Brain microvascular endothelial cell (primary cell): ENCODE data around the gene IFNLR1.

Experiments used
- DNase-seq: peaks from one replicate; pipeline ENCODE4 v3.0.0-alpha.2; 2020
- H3K27ac ChIP-seq: fragments of 250-450 bp; sonication (Bioruptor Pico); 2 replicates; pipeline ENCODE4 v1.5.1; 2020; ENCODE audit warnings: mild to moderate bottlenecking, moderate library complexity
- H3K27me3 ChIP-seq: fragments of 250-450 bp; sonication (Bioruptor Pico); replicated peaks from 2 replicates; pipeline ENCODE4 v1.5.1; 2020; ENCODE audit warnings: mild to moderate bottlenecking
- H3K36me3 ChIP-seq: fragments of 250-450 bp; sonication (Bioruptor Pico); replicated peaks from 2 replicates; pipeline ENCODE4 v1.5.1; 2020; ENCODE audit warnings: mild to moderate bottlenecking
- H3K4me3 ChIP-seq: 2 replicates; pipeline ENCODE4 v1.5.1; 2011; ENCODE audit warnings: low read depth, mild to moderate bottlenecking, control low read depth, low read length, moderate library complexity
- CTCF ChIP-seq: IDR thresholded peaks from 2 replicates; pipeline ENCODE4 v1.5.1; 2011; ENCODE audit warnings: low read depth, mild to moderate bottlenecking, moderate library complexity, low read length, control low read depth, inconsistent platforms; ENCODE audit errors: missing control alignments
- in situ Hi-C: cut with HindIII; loops from 2 replicates; pipeline ENCODE4 v1.10.0; 2017; ENCODE audit warnings: low sequenced_read_pairs, low pct_ligation_motif_present

Gene IFNLR1

GRCh38 chr1:24195874-24196273 lies 8.8 kb upstream of the IFNLR1 start:
- H3K4me3 ChIP-seq, result no peak overlapping the region
- TF ChIP-seq CTCF, result no peak
- no peak overlapping the region for H3K27ac ChIP-seq
- H3K36me3 ChIP-seq, result no peaks in the 10 kb centered on the region
- H3K27me3 ChIP-seq, result no peaks in the 10 kb centered on the region
- DNase-seq, result no peak
- in situ Hi-C loops, result loop anchor here (10.0 kb wide), 1 partner anchor 199 kb away; no protein-coding TSS in a partner anchor

DNA sequence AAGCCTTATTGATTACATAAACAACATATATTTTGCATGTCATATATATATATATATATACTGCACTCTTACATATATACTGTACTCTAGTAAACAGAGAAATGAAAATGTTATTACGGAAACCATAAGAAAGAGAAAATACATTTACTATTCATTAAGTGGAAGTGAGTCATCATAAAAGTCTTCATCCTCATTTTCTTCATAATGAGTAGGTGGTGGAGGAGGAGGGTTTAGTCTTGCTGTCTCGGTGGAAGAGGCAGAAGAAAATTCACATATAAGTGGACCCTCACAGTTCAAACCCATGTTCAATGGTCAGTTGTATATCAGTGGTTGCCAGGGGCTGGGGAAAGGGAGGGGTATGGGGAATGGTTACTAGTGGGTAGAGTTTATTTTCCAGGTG lies 8.0 kb upstream of the IFNLR1 start:
- no peak overlapping the region for H3K27ac ChIP-seq
- in situ Hi-C loops, result loop anchor here (10.0 kb wide), 1 partner anchor 200 kb away; no protein-coding TSS in a partner anchor
- H3K36me3 ChIP-seq, result no peaks in the 10 kb centered on the region
- no peak for DNase-seq
- no peak overlapping the region for H3K4me3 ChIP-seq
- no peak for TF ChIP-seq CTCF
- no peaks in the 10 kb centered on the region for H3K27me3 ChIP-seq

DNA sequence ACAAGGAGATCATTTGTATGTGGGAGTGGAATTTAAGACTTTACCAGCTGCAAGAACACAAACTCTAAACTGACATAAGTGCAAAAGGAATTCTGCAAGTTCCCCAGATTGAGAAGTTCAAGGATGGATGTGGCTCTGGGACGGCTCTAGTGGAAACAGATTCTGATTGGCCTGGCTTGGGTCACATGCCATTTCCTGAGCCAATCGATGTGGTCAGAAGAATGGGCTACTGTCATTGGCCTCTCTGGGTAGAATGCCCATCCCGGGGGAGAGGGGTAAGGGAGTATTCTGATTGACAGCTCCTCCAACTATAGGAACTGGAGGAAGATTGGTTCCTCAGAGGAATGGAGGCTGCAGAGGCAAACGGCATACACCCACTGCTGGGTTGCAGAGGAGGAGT lies 6.0 kb upstream of the IFNLR1 start:
- H3K4me3 ChIP-seq, result no peak overlapping the region
- no peak for TF ChIP-seq CTCF
- in situ Hi-C loops, result loop anchor here (10.0 kb wide), 1 partner anchor 202 kb away; no protein-coding TSS in a partner anchor
- no peaks in the 10 kb centered on the region for H3K36me3 ChIP-seq
- DNase-seq, result no peak
- H3K27ac ChIP-seq, result no peak overlapping the region
- H3K27me3 ChIP-seq, result no peaks in the 10 kb centered on the region

GRCh38 chr1:24191860-24192259 lies 4.8 kb upstream of the IFNLR1 start:
- H3K4me3 ChIP-seq, result no peak overlapping the region
- no peaks in the 10 kb centered on the region for H3K36me3 ChIP-seq
- peaks cover 6% of the 10 kb centered on the region for H3K27me3 ChIP-seq
- in situ Hi-C loops, result loop anchor here (10.0 kb wide), 1 partner anchor 203 kb away; no protein-coding TSS in a partner anchor
- H3K27ac ChIP-seq, result no peak overlapping the region
- peak; percentile 47 for DNase-seq
- TF ChIP-seq CTCF, result no peak

DNA sequence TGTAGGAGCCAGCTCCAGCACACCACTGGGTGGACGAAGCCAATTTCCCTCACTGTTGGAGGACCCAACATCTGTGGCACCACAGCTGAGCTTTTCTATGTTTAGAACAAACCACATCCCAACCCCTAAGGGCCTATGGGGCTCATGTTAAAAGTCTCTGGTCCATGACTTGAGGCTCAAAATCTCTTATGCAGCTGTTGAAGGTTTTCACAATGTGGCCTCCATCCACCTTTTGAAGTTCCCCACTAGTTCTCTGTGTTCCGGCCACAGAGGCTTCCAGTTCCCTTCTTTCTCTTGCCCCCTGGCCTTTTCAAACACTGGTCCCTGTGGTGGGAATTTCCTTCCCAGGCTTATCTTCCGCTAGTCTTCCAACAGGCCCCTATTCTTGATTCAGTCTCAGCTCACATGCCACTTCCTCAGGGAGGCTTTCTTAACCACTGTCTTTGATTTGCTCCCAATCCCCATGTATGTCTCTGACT lies 3.9 kb upstream of the IFNLR1 start:
- DNase-seq, result no peak

More for the DNA sequence above, 3.9 kb upstream of the IFNLR1 start:
- no peak overlapping the region for H3K4me3 ChIP-seq
- in situ Hi-C loops, result loop anchor here (10.0 kb wide), 1 partner anchor 204 kb away; no protein-coding TSS in a partner anchor
- H3K36me3 ChIP-seq, result no peaks in the 10 kb centered on the region
- peaks cover 11% of the 10 kb centered on the region for H3K27me3 ChIP-seq
- TF ChIP-seq CTCF, result no peak
- H3K27ac ChIP-seq, result no peak overlapping the region
